MM.1S (cell line): ENCODE measurements around the gene ECEL1.

ENCODE experiments used
- CTCF ChIP-seq: fragments of 300-600 bp; sonication (generic); IDR thresholded peaks from 2 replicates; pipeline ENCODE4 v1.5.1; 2016; ENCODE audit warnings: antibody characterized with exemption, low read length, mixed read lengths
- EZH2phosphoT487 ChIP-seq: fragments of 300-600 bp; sonication (generic); IDR thresholded peaks from 2 replicates; pipeline ENCODE4 v1.6.1; 2018; ENCODE audit warnings: antibody characterized with exemption, low read length

- TF ChIP-seq CTCF (no peak), EZH2phosphoT487 (no peak)
These were observed 8.1 kb downstream of the ECEL1 start for GRCh38 chr2:232479341-232480200.
